OCI-LY7 (cell line): ENCODE measurements around the gene CAPN5. TPM values are rescaled to one million over a fixed set of nuclear protein-coding genes. Genes with fewer than 3 reads are reported as not detected.
"Not testable (repeated sequence)": the region's sequence is repeated elsewhere in the genome, so short reads cannot be mapped to it uniquely, and the experiment has no call there.

Experiments used
- BruUV-seq: library from RNA; stranded (reverse); fragments of 400-500 nt; replicated peaks from 2 replicates; lab custom pipeline; 2021; lab: Mats Ljungman, UMichigan
- CTCF ChIA-PET: fragments of 300-600 bp; sonication (Branson Sonifier 250); formaldehyde crosslinking; loops from one replicate; lab custom pipeline; 2022; ENCODE audit warnings: antibody characterized with exemption; ENCODE audit not compliant: unreplicated experiment; lab: Charles Lee
- POLR2A ChIA-PET: fragments of 300-600 bp; sonication (Branson Sonifier 250); formaldehyde crosslinking; loops from one replicate; lab custom pipeline; 2022; ENCODE audit warnings: antibody characterized with exemption; lab: Charles Lee
- DNase-seq: peaks from one replicate; pipeline ENCODE4 v3.0.0-alpha.2; 2015; ENCODE audit warnings: low spot score
- H2AFZ ChIP-seq: fragments of 200-600 bp; sonication (generic), shearing (Covaris generic); 2 replicates; pipeline ENCODE4 v1.6.1; 2014; ENCODE audit warnings: mild to moderate bottlenecking, antibody characterized with exemption, low read length, moderate library complexity
- H3K27ac ChIP-seq: fragments of 200-600 bp; sonication (generic); 2 replicates; pipeline ENCODE4 v1.5.1; 2014; ENCODE audit warnings: mixed run types, low read depth, mild to moderate bottlenecking, moderate library complexity, low read length, inconsistent platforms; ENCODE audit not compliant: poor library complexity, severe bottlenecking
- H3K36me3 ChIP-seq: fragments of 200-600 bp; sonication (generic); 2 replicates; pipeline ENCODE4 v1.6.1; 2014; ENCODE audit warnings: mild to moderate bottlenecking, antibody characterized with exemption, low read length, moderate library complexity, mixed read lengths; ENCODE audit not compliant: insufficient read depth
- H3K4me1 ChIP-seq: fragments of 200-600 bp; sonication (generic); 2 replicates; pipeline ENCODE4 v1.5.1; 2014; ENCODE audit warnings: mild to moderate bottlenecking, low read length; ENCODE audit not compliant: insufficient read depth, poor library complexity, severe bottlenecking
- H3K4me2 ChIP-seq: fragments of 200-600 bp; sonication (generic); 2 replicates; pipeline ENCODE4 v1.6.1; 2014; ENCODE audit warnings: mild to moderate bottlenecking, low read length
- H3K4me3 ChIP-seq: fragments of 200-600 bp; sonication (generic); 2 replicates; pipeline ENCODE4 v1.5.1; 2014; ENCODE audit warnings: mild to moderate bottlenecking, low read depth, low read length; ENCODE audit not compliant: poor library complexity, severe bottlenecking
- H3K79me2 ChIP-seq: fragments of 200-600 bp; sonication (generic); 2 replicates; pipeline ENCODE4 v1.6.1; 2016; ENCODE audit warnings: low read depth, mild to moderate bottlenecking, low read length, moderate library complexity, mixed read lengths; ENCODE audit not compliant: insufficient read depth
- H3K9me2 ChIP-seq: fragments of 200-600 bp; sonication (generic); 2 replicates; pipeline ENCODE4 v1.6.1; 2016; ENCODE audit warnings: mild to moderate bottlenecking, low read length, mixed read lengths; ENCODE audit not compliant: insufficient read depth
- H3K9me3 ChIP-seq: fragments of 200-600 bp; sonication (generic); 2 replicates; pipeline ENCODE4 v1.6.1; 2014; ENCODE audit warnings: mild to moderate bottlenecking, mixed run types, low read length, mixed read lengths
- H4K20me1 ChIP-seq: fragments of 200-600 bp; sonication (generic); 2 replicates; pipeline ENCODE4 v1.6.1; 2014; ENCODE audit warnings: mild to moderate bottlenecking, antibody characterized with exemption, low read length, moderate library complexity, mixed read lengths; ENCODE audit not compliant: insufficient read depth
- EZH2phosphoT487 ChIP-seq: fragments of 200-600 bp; sonication (generic); IDR thresholded peaks from 2 replicates; pipeline ENCODE4 v1.6.1; 2018; ENCODE audit warnings: low read depth, borderline replicate concordance, mild to moderate bottlenecking, mixed run types, antibody characterized with exemption, low read length, moderate library complexity, mixed read lengths
- intact Hi-C: fragments of 100-400 bp; cut with micrococcal nuclease; formaldehyde crosslinking; loops from one replicate; pipeline ENCODE4 v1.10.0; 2022; ENCODE audit not compliant: unreplicated experiment
- total RNA-seq, 2 experiments: library from RNA; depleted of rRNA in 1 of 2; stranded (reverse); fragments of >200 nt in 1 of 2; shearing (Covaris generic) in 1 of 2; gene quantifications; 2 replicates each; pipeline ENCODE4 v1.2.3, GENCODE V29; 2014 to 2022
- TF ChIP-seq, protein P1 (sequence below): fragments of 200-600 bp; sonication (generic); conservative IDR thresholded peaks from 2 replicates; pipeline ENCODE4 v1.5.1; 2014; ENCODE audit warnings: mild to moderate bottlenecking, antibody characterized with exemption, low read length, moderate library complexity, mixed read lengths

Gene CAPN5
- total RNA-seq, 2 experiments from 2014 or later = 1.4 to 1.5 TPM

DNA sequence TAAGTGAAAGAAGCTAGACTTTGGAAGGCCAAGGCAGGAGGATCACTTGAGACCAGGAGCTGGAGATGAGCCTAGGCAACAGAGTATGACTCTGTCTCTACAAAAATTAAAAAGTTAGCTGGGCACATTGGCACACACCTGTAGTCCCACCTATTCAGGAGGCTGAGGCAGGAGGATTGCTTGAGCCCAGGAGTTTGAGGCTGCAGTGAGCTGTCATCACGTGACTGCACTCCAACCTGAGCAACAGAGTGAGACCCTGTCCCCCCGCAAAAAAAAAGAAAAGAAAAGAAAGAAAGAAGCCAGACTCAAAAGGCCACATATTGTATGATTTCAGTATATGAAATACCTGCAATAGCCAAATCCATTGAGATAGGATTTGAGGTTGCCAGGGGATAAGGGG, 7.9 kb upstream of the CAPN5 start:
- H3K9me3 ChIP-seq = no peaks in the 10 kb centered on the region
- H3K4me1 ChIP-seq = no peaks in the 10 kb centered on the region
- no peaks in the 10 kb centered on the region for H3K79me2 ChIP-seq
- DNase-seq = no peak
- H3K9me2 ChIP-seq = no peaks in the 10 kb centered on the region
- H3K4me2 ChIP-seq = no peak overlapping the region
- no peak overlapping the region for H3K27ac ChIP-seq
- BruUV-seq = no TSS peak
- ChIA-PET POLR2A (no interaction called here), CTCF (no interaction called here)
- H3K4me3 ChIP-seq = no peak overlapping the region
- intact Hi-C loops = no loop called here
- no peak overlapping the region for H2AFZ ChIP-seq
- H3K36me3 ChIP-seq = no peaks in the 10 kb centered on the region
- TF ChIP-seq, protein P1, sequence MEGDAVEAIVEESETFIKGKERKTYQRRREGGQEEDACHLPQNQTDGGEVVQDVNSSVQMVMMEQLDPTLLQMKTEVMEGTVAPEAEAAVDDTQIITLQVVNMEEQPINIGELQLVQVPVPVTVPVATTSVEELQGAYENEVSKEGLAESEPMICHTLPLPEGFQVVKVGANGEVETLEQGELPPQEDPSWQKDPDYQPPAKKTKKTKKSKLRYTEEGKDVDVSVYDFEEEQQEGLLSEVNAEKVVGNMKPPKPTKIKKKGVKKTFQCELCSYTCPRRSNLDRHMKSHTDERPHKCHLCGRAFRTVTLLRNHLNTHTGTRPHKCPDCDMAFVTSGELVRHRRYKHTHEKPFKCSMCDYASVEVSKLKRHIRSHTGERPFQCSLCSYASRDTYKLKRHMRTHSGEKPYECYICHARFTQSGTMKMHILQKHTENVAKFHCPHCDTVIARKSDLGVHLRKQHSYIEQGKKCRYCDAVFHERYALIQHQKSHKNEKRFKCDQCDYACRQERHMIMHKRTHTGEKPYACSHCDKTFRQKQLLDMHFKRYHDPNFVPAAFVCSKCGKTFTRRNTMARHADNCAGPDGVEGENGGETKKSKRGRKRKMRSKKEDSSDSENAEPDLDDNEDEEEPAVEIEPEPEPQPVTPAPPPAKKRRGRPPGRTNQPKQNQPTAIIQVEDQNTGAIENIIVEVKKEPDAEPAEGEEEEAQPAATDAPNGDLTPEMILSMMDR = no peak
- TF ChIP-seq EZH2phosphoT487 = no peak
- H4K20me1 ChIP-seq = no peaks in the 10 kb centered on the region

GRCh38 chr11:77059806-77060205, 7.0 kb upstream of the CAPN5 start:
- ChIA-PET POLR2A (no interaction called here), CTCF (no interaction called here)
- Histone ChIP-seq H3K79me2 (no peaks in the 10 kb centered on the region), H3K4me3 (no peak overlapping the region), H3K36me3 (no peaks in the 10 kb centered on the region), H4K20me1 (no peaks in the 10 kb centered on the region), H2AFZ (no peak overlapping the region), H3K4me2 (no peak overlapping the region), H3K9me3 (no peaks in the 10 kb centered on the region), H3K9me2 (no peaks in the 10 kb centered on the region), H3K27ac (no peak overlapping the region), H3K4me1 (no peaks in the 10 kb centered on the region)
- intact Hi-C loops = no loop called here
- TF ChIP-seq, protein P1 = no peak
- DNase-seq = no peak
- BruUV-seq = no TSS peak

DNA sequence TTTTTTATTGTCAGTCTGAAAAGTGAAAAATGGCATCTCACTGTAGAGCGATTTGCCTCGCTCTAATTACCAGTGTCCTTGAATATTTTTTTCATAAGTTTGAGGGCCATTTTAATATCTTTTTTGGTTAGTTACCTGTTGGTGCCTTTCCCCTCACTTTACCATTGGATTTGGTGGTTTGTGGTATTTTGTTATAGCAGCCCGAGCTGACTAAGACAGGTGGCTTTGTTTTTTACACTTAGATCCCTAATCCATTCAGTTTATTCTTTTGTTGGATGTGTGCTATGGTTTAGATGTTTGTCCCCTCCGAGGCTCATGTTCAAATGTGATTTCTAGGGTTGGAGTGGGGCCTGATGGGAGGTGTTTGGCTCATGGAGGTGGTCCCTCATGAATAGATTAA, 6.5 kb upstream of the CAPN5 start:
- no peak for DNase-seq
- ChIA-PET POLR2A (no interaction called here), CTCF (no interaction called here)
- H3K9me3 ChIP-seq = no peaks in the 10 kb centered on the region
- no peak for TF ChIP-seq EZH2phosphoT487
- TF ChIP-seq, protein P1 = no peak
- intact Hi-C loops = no loop called here
- H3K36me3 ChIP-seq = no peaks in the 10 kb centered on the region
- no peak overlapping the region for H3K4me3 ChIP-seq
- H3K79me2 ChIP-seq = no peaks in the 10 kb centered on the region
- H3K9me2 ChIP-seq = no peaks in the 10 kb centered on the region
- no peaks in the 10 kb centered on the region for H3K4me1 ChIP-seq
- no peak overlapping the region for H3K27ac ChIP-seq
- H2AFZ ChIP-seq = no peak overlapping the region
- no peak overlapping the region for H3K4me2 ChIP-seq
- BruUV-seq = no TSS peak
- no peaks in the 10 kb centered on the region for H4K20me1 ChIP-seq

- H3K9me3 ChIP-seq, H3K79me2 ChIP-seq, H3K36me3 ChIP-seq, H3K4me1 ChIP-seq, H2AFZ ChIP-seq, H3K4me2 ChIP-seq, H3K9me2 ChIP-seq, H3K4me3 ChIP-seq, BruUV-seq, POLR2A ChIA-PET, intact Hi-C loops, H3K27ac ChIP-seq, CTCF ChIA-PET, DNase-seq, H4K20me1 ChIP-seq: not testable (repeated sequence)
Observed at GRCh38 chr11:77061258-77061657, 5.5 kb upstream of the CAPN5 start.
